ENCODE results near the gene IRF4. TPM values are rescaled to one million over a fixed set of nuclear protein-coding genes. Genes with fewer than 3 reads are reported as not detected.

IRF4 gene
- total RNA-seq, 2 experiments from 2014 or later = 689 to 705 TPM

DNA sequence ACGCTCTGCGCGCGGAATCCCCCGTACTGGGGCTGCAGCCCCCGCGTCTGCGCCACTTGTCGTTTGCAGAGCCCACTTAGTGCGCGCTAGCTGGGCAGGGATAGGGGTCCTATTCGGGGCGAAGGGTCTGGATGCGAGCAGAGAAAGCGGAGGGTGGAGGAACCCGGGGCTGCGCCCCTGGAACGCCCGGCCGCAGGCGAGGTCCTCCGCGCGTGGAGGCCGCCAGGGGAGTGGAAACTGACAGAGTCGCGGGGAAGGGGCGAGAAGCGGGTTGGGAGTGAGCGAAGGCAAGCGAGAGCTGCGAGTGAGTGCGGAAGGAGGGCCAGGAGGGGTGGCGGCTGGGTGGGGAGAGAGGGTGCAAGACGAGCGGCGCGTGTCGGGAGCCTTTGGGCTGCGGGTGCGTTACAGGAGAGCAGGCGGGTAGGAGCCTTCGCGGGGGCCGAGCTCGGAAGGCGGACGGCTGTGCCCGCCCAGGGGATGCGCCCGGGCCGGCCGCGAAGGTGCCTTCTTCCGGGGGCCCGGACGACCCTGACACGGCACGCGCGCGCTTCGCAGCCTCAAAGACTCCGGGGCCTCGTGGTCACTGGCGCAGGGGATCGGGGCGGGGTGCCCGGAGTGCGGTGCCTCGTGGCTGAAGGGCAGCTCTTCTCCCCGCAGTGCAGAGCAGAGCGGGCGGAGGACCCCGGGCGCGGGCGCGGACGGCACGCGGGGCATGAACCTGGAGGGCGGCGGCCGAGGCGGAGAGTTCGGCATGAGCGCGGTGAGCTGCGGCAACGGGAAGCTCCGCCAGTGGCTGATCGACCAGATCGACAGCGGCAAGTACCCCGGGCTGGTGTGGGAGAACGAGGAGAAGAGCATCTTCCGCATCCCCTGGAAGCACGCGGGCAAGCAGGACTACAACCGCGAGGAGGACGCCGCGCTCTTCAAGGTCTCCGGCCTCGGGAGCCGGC is 1.2 kb downstream of the IRF4 start:
- Mint-ChIP-seq H3K27me3 (peaks cover 5% of the 10 kb centered on the region), H3K4me3 (peak overlapping the region; percentile 94), H3K36me3 (peaks cover 55% of the 10 kb centered on the region), H3K27ac (peak overlapping the region; percentile 97), H3K4me1 (ENCODE audit: low read depth) (peaks cover 59% of the 10 kb centered on the region), H3K9me3 (peaks cover 3% of the 10 kb centered on the region)
- DNase-seq = peak; percentile 46
- intact Hi-C loops (cut with micrococcal nuclease) = loop anchor here (5.0 to 10.0 kb wide), 3 partner anchors 40 to 990 kb away; no protein-coding TSS in a partner anchor
- CTCF ChIA-PET = interaction anchor here (0.7 to 6.3 kb wide), 3 partner anchors 11 to 203 kb away, joined by 3 to 54 read pairs (median 3); no protein-coding TSS in a partner anchor
- POLR2A ChIA-PET = interaction anchor here (0.5 to 11.8 kb wide), 27 partner anchors 10 to 238 kb away, joined by 3 to 191 read pairs (median 5); no protein-coding TSS in a partner anchor

- DNase-seq = peak; percentile 55
- Mint-ChIP-seq H3K4me1 (ENCODE audit: low read depth) (peaks cover 66% of the 10 kb centered on the region), H3K4me3 (peak overlapping the region; percentile 95), H3K27ac (peak overlapping the region; percentile 97), H3K36me3 (peaks cover 64% of the 10 kb centered on the region), H3K9me3 (peaks cover 3% of the 10 kb centered on the region), H3K27me3 (peaks cover 5% of the 10 kb centered on the region)
- intact Hi-C loops (cut with micrococcal nuclease) = loop anchor here (5.0 to 10.0 kb wide), 3 partner anchors 39 to 989 kb away; no protein-coding TSS in a partner anchor
- ChIA-PET CTCF (interaction anchor here (0.9 to 6.3 kb wide), 4 partner anchors 11 to 203 kb away, joined by 3 to 54 read pairs (median 4); no protein-coding TSS in a partner anchor), POLR2A (interaction anchor here (0.7 to 11.8 kb wide), 16 partner anchors 9 to 203 kb away, joined by 3 to 191 read pairs (median 9); no protein-coding TSS in a partner anchor)
Measured at GRCh38 chr6:393391-394221, 2.1 kb downstream of the IRF4 start.

GRCh38 chr6:394641-395289 is 3.2 kb downstream of the IRF4 start:
- peak overlapping the region; percentile 95 for H3K4me3 Mint-ChIP-seq
- DNase-seq = no peak
- H3K4me1 Mint-ChIP-seq (ENCODE audit: low read depth) = peaks cover 66% of the 10 kb centered on the region
- ChIA-PET POLR2A (interaction anchor here (1.1 to 11.8 kb wide), 10 partner anchors 8 to 205 kb away, joined by 3 to 191 read pairs (median 17); no protein-coding TSS in a partner anchor), CTCF (interaction anchor here (0.5 to 6.3 kb wide), 5 partner anchors 10 to 205 kb away, joined by 3 to 54 read pairs (median 3); no protein-coding TSS in a partner anchor)
- H3K27ac Mint-ChIP-seq = peak overlapping the region; percentile 97
- H3K36me3 Mint-ChIP-seq = peaks cover 75% of the 10 kb centered on the region
- H3K27me3 Mint-ChIP-seq = peaks cover 5% of the 10 kb centered on the region
- H3K9me3 Mint-ChIP-seq = peaks cover 3% of the 10 kb centered on the region
- intact Hi-C loops (cut with micrococcal nuclease) = loop anchor here (5.0 to 10.0 kb wide), 3 partner anchors 38 to 988 kb away; no protein-coding TSS in a partner anchor

DNA sequence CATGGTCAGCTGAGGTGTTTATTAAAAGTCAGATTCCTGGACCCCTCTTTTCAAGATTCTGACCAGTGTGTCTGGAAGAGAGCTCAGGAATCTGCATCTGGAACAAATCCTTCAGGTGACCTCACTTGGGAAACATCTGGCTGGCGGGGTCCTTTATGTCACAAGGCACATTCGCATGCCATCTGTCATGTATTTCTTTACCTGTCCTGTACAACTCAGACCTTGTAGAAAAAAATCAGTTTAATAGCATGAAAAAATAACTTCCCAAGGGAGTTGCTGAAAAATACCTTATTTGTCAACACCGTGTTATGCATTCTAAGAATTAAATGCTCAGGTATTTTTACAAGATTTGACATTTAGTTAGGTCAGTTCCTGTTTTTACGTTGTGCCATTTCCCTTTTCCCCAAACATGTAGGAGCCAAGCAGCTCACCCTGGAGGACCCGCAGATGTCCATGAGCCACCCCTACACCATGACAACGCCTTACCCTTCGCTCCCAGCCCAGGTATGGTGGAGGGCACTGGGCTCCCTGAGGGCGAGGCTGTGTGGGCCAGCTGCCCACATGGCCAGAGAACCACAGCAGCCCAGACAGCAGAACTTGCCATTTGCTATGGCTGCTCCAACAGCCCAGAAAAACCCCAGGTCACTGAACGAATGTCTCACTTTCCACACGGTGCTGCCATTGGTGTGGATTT is 4.0 kb downstream of the IRF4 start:
- Mint-ChIP-seq H3K4me3 (peak overlapping the region; percentile 95), H3K27me3 (peaks cover 5% of the 10 kb centered on the region), H3K36me3 (peaks cover 82% of the 10 kb centered on the region), H3K27ac (peak overlapping the region; percentile 97), H3K4me1 (ENCODE audit: low read depth) (peaks cover 68% of the 10 kb centered on the region), H3K9me3 (peaks cover 3% of the 10 kb centered on the region)
- ChIA-PET POLR2A (interaction anchor here (0.7 to 11.8 kb wide), 5 partner anchors 7 to 205 kb away, joined by 3 to 191 read pairs (median 61); no protein-coding TSS in a partner anchor), CTCF (interaction anchor here (0.5 to 1.4 kb wide), 4 partner anchors 9 to 207 kb away, joined by 3 to 4 read pairs (median 4); no protein-coding TSS in a partner anchor)
- intact Hi-C loops (cut with micrococcal nuclease) = loop anchor here (10.0 kb wide), 1 partner anchor 389 kb away; no protein-coding TSS in a partner anchor
- DNase-seq = no peak

- intact Hi-C loops (cut with micrococcal nuclease) = loop anchor here (10.0 kb wide), 1 partner anchor 389 kb away; no protein-coding TSS in a partner anchor
- ChIA-PET POLR2A (interaction anchor here (1.3 to 11.8 kb wide), 3 partner anchors 50 to 102 kb away, joined by 3 to 136 read pairs (median 61); no protein-coding TSS in a partner anchor), CTCF (interaction anchor here (1.4 kb wide), 1 partner anchor 208 kb away, joined by 4 read pairs; no protein-coding TSS in a partner anchor)
- Mint-ChIP-seq H3K9me3 (peaks cover 3% of the 10 kb centered on the region), H3K4me1 (ENCODE audit: low read depth) (peaks cover 67% of the 10 kb centered on the region), H3K27me3 (peaks cover 5% of the 10 kb centered on the region), H3K27ac (peak overlapping the region; percentile 97), H3K4me3 (peak overlapping the region; percentile 95), H3K36me3 (peaks cover 85% of the 10 kb centered on the region)
- no peak for DNase-seq
Measured at GRCh38 chr6:396126-396520, 4.6 kb downstream of the IRF4 start.

GRCh38 chr6:397056-397455 is 5.5 kb downstream of the IRF4 start:
- CTCF ChIA-PET = no interaction called here
- Mint-ChIP-seq H3K4me1 (ENCODE audit: low read depth) (peaks cover 76% of the 10 kb centered on the region), H3K27me3 (peaks cover 5% of the 10 kb centered on the region), H3K9me3 (peaks cover 3% of the 10 kb centered on the region), H3K4me3 (peak overlapping the region; percentile 73), H3K36me3 (peaks cover 89% of the 10 kb centered on the region), H3K27ac (peak overlapping the region; percentile 80)
- no peak for DNase-seq
- intact Hi-C loops (cut with micrococcal nuclease) = loop anchor here (10.0 kb wide), 1 partner anchor 388 kb away; no protein-coding TSS in a partner anchor
- POLR2A ChIA-PET = interaction anchor here (0.8 to 11.8 kb wide), 7 partner anchors 14 to 204 kb away, joined by 3 to 136 read pairs (median 7); no protein-coding TSS in a partner anchor

DNA sequence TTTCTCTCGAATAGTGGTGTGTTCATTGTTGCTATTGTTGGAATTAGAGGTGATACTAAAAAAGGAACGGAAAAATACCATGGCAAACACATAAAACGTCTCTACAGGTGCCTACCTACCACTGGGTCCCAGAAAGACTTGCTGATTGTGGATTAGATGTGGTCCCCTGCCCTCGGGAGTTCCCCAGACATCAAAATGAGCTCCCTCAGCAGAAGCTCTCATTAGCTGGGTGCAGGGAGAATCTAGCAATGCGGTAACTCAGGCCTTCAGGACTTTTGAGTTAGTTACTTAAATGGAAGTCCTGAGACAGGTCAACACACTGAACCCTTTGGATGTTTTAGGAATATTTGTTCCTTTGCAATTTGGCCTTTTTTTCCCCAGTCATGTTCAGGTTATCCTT is 6.1 kb downstream of the IRF4 start:
- ChIA-PET POLR2A (interaction anchor here (0.8 to 11.8 kb wide), 12 partner anchors 5 to 204 kb away, joined by 3 to 191 read pairs (median 7); partner anchors contain the start of gene IRF4), CTCF (interaction anchor here (0.9 to 1.3 kb wide), 4 partner anchors 48 to 209 kb away, joined by 3 to 4 read pairs (median 3); no protein-coding TSS in a partner anchor)
- intact Hi-C loops (cut with micrococcal nuclease) = loop anchor here (10.0 kb wide), 1 partner anchor 387 kb away; no protein-coding TSS in a partner anchor
- H3K36me3 Mint-ChIP-seq = peaks cover 91% of the 10 kb centered on the region
- peak overlapping the region; percentile 80 for H3K27ac Mint-ChIP-seq
- no peak for DNase-seq
- H3K4me1 Mint-ChIP-seq (ENCODE audit: low read depth) = peaks cover 81% of the 10 kb centered on the region
- peaks cover 3% of the 10 kb centered on the region for H3K9me3 Mint-ChIP-seq
- H3K4me3 Mint-ChIP-seq = peak overlapping the region; percentile 73
- H3K27me3 Mint-ChIP-seq = peaks cover 5% of the 10 kb centered on the region

DNA sequence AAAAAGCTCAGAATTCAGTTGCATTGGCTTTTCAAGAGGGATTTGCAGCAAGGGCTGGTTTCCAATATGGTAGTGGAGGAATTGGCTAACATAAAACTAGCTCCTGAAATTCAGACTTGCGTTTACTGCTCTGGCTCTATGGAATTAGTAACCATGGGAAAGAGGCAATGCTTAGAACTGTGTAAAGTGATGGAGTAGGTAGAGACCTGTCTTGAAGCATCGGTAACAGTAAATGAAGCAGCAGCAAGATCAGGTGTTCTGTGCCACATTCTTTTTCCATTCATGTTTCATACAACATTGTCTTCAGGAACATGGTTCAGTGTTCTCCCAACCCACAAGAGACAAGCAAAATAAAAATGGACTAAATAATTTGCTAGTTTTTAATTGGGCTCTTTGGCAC is 6.5 kb downstream of the IRF4 start:
- Mint-ChIP-seq H3K27ac (peak overlapping the region; percentile 80), H3K4me3 (peak overlapping the region; percentile 73), H3K27me3 (peaks cover 5% of the 10 kb centered on the region), H3K4me1 (ENCODE audit: low read depth) (peaks cover 86% of the 10 kb centered on the region), H3K36me3 (peaks cover 91% of the 10 kb centered on the region), H3K9me3 (peaks cover 3% of the 10 kb centered on the region)
- ChIA-PET CTCF (interaction anchor here (0.9 to 1.3 kb wide), 4 partner anchors 48 to 209 kb away, joined by 3 to 4 read pairs (median 3); no protein-coding TSS in a partner anchor), POLR2A (interaction anchor here (1.1 to 11.8 kb wide), 10 partner anchors 6 to 203 kb away, joined by 3 to 191 read pairs (median 10); partner anchors contain the start of gene IRF4)
- intact Hi-C loops (cut with micrococcal nuclease) = loop anchor here (10.0 kb wide), 1 partner anchor 387 kb away; no protein-coding TSS in a partner anchor
- DNase-seq = no peak

DNA sequence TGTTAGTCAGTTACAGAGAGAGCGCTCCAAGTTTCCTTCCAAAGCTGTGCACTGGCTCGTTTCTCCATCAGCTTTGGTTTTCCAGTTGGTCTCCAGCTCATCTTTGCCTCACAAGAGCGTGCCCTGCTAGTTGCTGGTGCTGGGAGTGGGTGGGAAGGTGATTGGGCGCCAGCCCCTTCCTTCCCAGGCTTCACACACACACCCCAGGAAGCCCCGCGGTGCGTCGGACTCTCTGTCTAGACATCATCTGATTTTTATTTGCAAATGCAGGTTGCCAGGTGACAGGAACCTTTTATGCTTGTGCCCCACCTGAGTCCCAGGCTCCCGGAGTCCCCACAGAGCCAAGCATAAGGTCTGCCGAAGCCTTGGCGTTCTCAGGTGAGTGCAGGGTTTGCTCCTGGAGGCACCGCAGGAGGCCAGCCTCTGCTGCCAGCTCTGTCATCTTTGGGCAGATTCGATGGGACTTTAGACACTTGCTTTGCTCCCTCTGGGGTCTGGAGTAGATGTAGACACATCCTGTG is 7.1 kb downstream of the IRF4 start:
- POLR2A ChIA-PET = interaction anchor here (1.1 to 11.8 kb wide), 10 partner anchors 6 to 203 kb away, joined by 3 to 191 read pairs (median 10); partner anchors contain the start of gene IRF4
- Mint-ChIP-seq H3K4me1 (ENCODE audit: low read depth) (peaks cover 91% of the 10 kb centered on the region), H3K9me3 (peaks cover 3% of the 10 kb centered on the region), H3K36me3 (peaks cover 93% of the 10 kb centered on the region), H3K27me3 (peaks cover 5% of the 10 kb centered on the region), H3K27ac (peak overlapping the region; percentile 80), H3K4me3 (peak overlapping the region; percentile 73)
- no peak for DNase-seq
- CTCF ChIA-PET = interaction anchor here (0.9 to 1.3 kb wide), 4 partner anchors 9 to 210 kb away, joined by 3 to 4 read pairs (median 3); no protein-coding TSS in a partner anchor
- intact Hi-C loops (cut with micrococcal nuclease) = loop anchor here (10.0 kb wide), 1 partner anchor 386 kb away; no protein-coding TSS in a partner anchor

Measured in activated CD4-positive, alpha-beta memory T cell treated with anti-CD3 and anti-CD28 coated beads for 36 hours (primary cell).